HepG2 (cell line): ENCODE results near the gene CNTD1. TPM values are rescaled to one million over a fixed set of nuclear protein-coding genes. Genes with fewer than 3 reads are reported as not detected.

ENCODE experiments used
- ATAC-seq: fragments of 200-7000 bp; cut with Tn5 transposase; 3 replicates; pipeline ENCODE4 v1.9.1; 2020; ENCODE audit warnings: mild to moderate bottlenecking, moderate library complexity
- BruUV-seq: library from RNA; stranded (reverse); fragments of 400-500 nt; replicated peaks from 2 replicates; lab custom pipeline; 2021; lab: Mats Ljungman, UMichigan
- CTCF ChIA-PET: fragments of 300-600 bp; formaldehyde crosslinking; extraction: SDS; loops from one replicate; lab custom pipeline; 2021; ENCODE audit warnings: low total read pairs, inconsistent platforms, low intra/inter-chr PET ratio; lab: Yijun Ruan, JAX
- POLR2A ChIA-PET: fragments of 350-600 bp; sonication (Branson Sonifier 250); formaldehyde crosslinking; loops from one replicate; lab custom pipeline; 2020; ENCODE audit warnings: antibody characterized with exemption, inconsistent platforms; lab: Yijun Ruan, JAX
- DNase-seq: peaks from one replicate; pipeline ENCODE4 v3.0.0-alpha.2; 2015; ENCODE audit warnings: low spot score
- FAIRE-seq: peaks from 3 replicates; lab custom pipeline; 2011; peaks lifted over from hg19 to GRCh38; lab: Jason Lieb, UNC
- H2AFZ ChIP-seq: one replicate; pipeline ENCODE4 v1.6.1; 2011; ENCODE audit warnings: low read length, inconsistent platforms
- H3K27ac ChIP-seq: fragments of 300-600 bp; 3 replicates; pipeline ENCODE4 v1.8.0; 2011; ENCODE audit warnings: mixed run types, mild to moderate bottlenecking, mixed read lengths, low read length, inconsistent platforms; ENCODE audit not compliant: insufficient read depth; ENCODE audit errors: extremely low read length
- H3K27me3 ChIP-seq, 2 experiments: fragments of 200-600 bp in 1 of 2; 2 replicates in 1 of 2; 3 replicates in 1 of 2; pipeline versions ENCODE4 v1.6.0 to v1.8.0; 2011; ENCODE audit warnings: low read length in 2 of 2, mild to moderate bottlenecking in 2 of 2, moderate library complexity in 2 of 2, inconsistent platforms in 1 of 2; ENCODE audit not compliant: insufficient read depth in 2 of 2, control insufficient read depth in 1 of 2
- H3K36me3 ChIP-seq, 2 experiments: fragments of 200-600 bp in 1 of 2; replicated peaks in 1 of 2; 2 replicates in 1 of 2; 3 replicates in 1 of 2; pipeline versions ENCODE4 v1.5.1 to v1.8.0; 2011; ENCODE audit warnings: low read length in 2 of 2, inconsistent platforms in 1 of 2; ENCODE audit not compliant: insufficient read depth in 2 of 2, control insufficient read depth in 1 of 2
- H3K4me1 ChIP-seq: 2 replicates; pipeline ENCODE4 v1.5.1; 2012; ENCODE audit warnings: low read length, inconsistent platforms; ENCODE audit not compliant: insufficient read depth
- H3K4me2 ChIP-seq: 2 replicates; pipeline ENCODE4 v1.6.0; 2011; ENCODE audit warnings: low read depth, low read length, inconsistent platforms
- H3K4me3 ChIP-seq, 3 experiments: fragments of 200-600 bp in 1 of 3; sonication (generic), shearing (Covaris generic) in 1 of 3; replicated peaks in 1 of 3; 2 replicates each; pipeline ENCODE4 v1.5.1; 2011 to 2016; ENCODE audit warnings: low read length in 3 of 3, inconsistent platforms in 2 of 3, low read depth in 2 of 3, mild to moderate bottlenecking in 2 of 3, control low read depth in 1 of 3, mixed read lengths in 1 of 3; ENCODE audit not compliant: insufficient read depth in 1 of 3
- H3K79me2 ChIP-seq: one replicate; pipeline ENCODE4 v1.6.1; 2011; ENCODE audit warnings: low read length, inconsistent platforms; ENCODE audit not compliant: insufficient read depth
- H3K9ac ChIP-seq: 2 replicates; pipeline ENCODE4 v1.6.0; 2011; ENCODE audit warnings: mild to moderate bottlenecking, low read depth, low read length, inconsistent platforms; ENCODE audit not compliant: insufficient read depth
- H3K9me3 ChIP-seq: 2 replicates; pipeline ENCODE4 v1.5.1; 2012; ENCODE audit warnings: mild to moderate bottlenecking, low read length
- H4K20me1 ChIP-seq: 2 replicates; pipeline ENCODE4 v1.6.0; 2011; ENCODE audit warnings: inconsistent platforms, mild to moderate bottlenecking, low read length, moderate library complexity; ENCODE audit not compliant: insufficient read depth
- DDIT3 ChIP-seq: sonication (generic); formaldehyde crosslinking; IDR thresholded peaks from 2 replicates; pipeline ENCODE4 v1.4.0; 2020; ENCODE audit warnings: mild to moderate bottlenecking, missing genetic modification reagents
- DRAP1 ChIP-seq: IDR thresholded peaks from 2 replicates; pipeline ENCODE4 v1.6.1; 2016; ENCODE audit warnings: missing genetic modification reagents, missing compliant biosample characterization
- E2F1 ChIP-seq: sonication (generic); formaldehyde crosslinking; IDR thresholded peaks from 2 replicates; pipeline ENCODE4 v1.5.0; 2020; ENCODE audit warnings: missing genetic modification reagents
- EEA1 ChIP-seq: sonication (generic); formaldehyde crosslinking; IDR thresholded peaks from 2 replicates; pipeline ENCODE4 v1.5.1; 2020; ENCODE audit warnings: mild to moderate bottlenecking, missing genetic modification reagents, borderline replicate concordance
- JUND ChIP-seq: sonication (generic); formaldehyde crosslinking; IDR thresholded peaks from 2 replicates; pipeline ENCODE4 v1.8.0; 2022; ENCODE audit warnings: mild to moderate bottlenecking, missing genetic modification reagents
- NRL ChIP-seq: sonication (generic); formaldehyde crosslinking; IDR thresholded peaks from 2 replicates; pipeline ENCODE4 v1.5.0; 2020; ENCODE audit warnings: missing genetic modification reagents, mild to moderate bottlenecking, moderate library complexity, borderline replicate concordance
- PCBP1 ChIP-seq: fragments of 200-400 bp; formaldehyde crosslinking; IDR thresholded peaks from 2 replicates; pipeline ENCODE4 v1.6.1; 2017; ENCODE audit warnings: mild to moderate bottlenecking, low read depth, low read length, borderline replicate concordance
- SAP130 ChIP-seq: IDR thresholded peaks from 2 replicates; pipeline ENCODE4 v1.6.1; 2016; ENCODE audit warnings: low read depth
- SRSF4 ChIP-seq: fragments of 200-400 bp; formaldehyde crosslinking; IDR thresholded peaks from one replicate; pipeline ENCODE4 v1.6.1; 2018; ENCODE audit warnings: mild to moderate bottlenecking, low read depth, low read length, moderate library complexity; ENCODE audit not compliant: poor library complexity, severe bottlenecking
- TEAD2 ChIP-seq: sonication (generic); formaldehyde crosslinking; IDR thresholded peaks from 2 replicates; pipeline ENCODE4 v1.9.0; 2021; ENCODE audit warnings: missing genetic modification reagents
- ZFYVE20 ChIP-seq: sonication (generic); formaldehyde crosslinking; IDR thresholded peaks from 2 replicates; pipeline ENCODE4 v1.8.0; 2023; ENCODE audit warnings: low read depth, mild to moderate bottlenecking, moderate library complexity, missing genetic modification reagents, borderline replicate concordance
- ZNF253 ChIP-seq: sonication (generic); formaldehyde crosslinking; IDR thresholded peaks from 2 replicates; pipeline ENCODE4 v1.8.0; 2022; ENCODE audit warnings: mild to moderate bottlenecking, missing genetic modification reagents, borderline replicate concordance
- ZNF547 ChIP-seq: sonication (generic); formaldehyde crosslinking; IDR thresholded peaks from 2 replicates; pipeline ENCODE4 v1.5.1; 2020; ENCODE audit warnings: mild to moderate bottlenecking, missing genetic modification reagents
- ZNF569 ChIP-seq: sonication (generic); formaldehyde crosslinking; IDR thresholded peaks from 2 replicates; pipeline ENCODE4 v1.5.0; 2020; ENCODE audit warnings: mild to moderate bottlenecking, missing genetic modification reagents, moderate library complexity, borderline replicate concordance
- whole genome bisulfite sequencing: methylation state at CpG from one replicate; pipeline ENCODE4 v1.1.6; 2017; ENCODE audit warnings: low lambda C conversion rate; 5-methylcytosine and 5-hydroxymethylcytosine counted together
- in situ Hi-C: cut with HindIII; loops from 2 replicates; pipeline ENCODE4 v1.10.0; 2017; ENCODE audit warnings: low pct_unique_long_range_greater_than_20kb; ENCODE audit not compliant: extremely low pct_ligation_motif_present
- intact Hi-C: fragments of 100-400 bp; cut with micrococcal nuclease; formaldehyde crosslinking; loops from one replicate; pipeline ENCODE4 v1.10.0; 2022; ENCODE audit not compliant: unreplicated experiment
- polyA plus RNA-seq, 8 experiments: library from polyadenylated mRNA; depleted of rRNA in 3 of 8; stranded (reverse) in 7 of 8; unstranded in 1 of 8; fragments of >200 nt; fragmentation: Illumina TruSeq in 4 of 8; extraction: Trizol in 4 of 8; gene quantifications; 2 replicates each; pipeline versions ENCODE4 v1.2.1 to v1.2.3, GENCODE V29; 2011 to 2016; ENCODE audit warnings: low read depth in 4 of 8, missing spikeins in 1 of 8, mixed read lengths in 1 of 8; ENCODE audit not compliant: insufficient read depth in 1 of 8
- total RNA-seq, 5 experiments: library from RNA; depleted of rRNA; stranded (reverse); fragments of >200 nt; fragmentation: Illumina TruSeq; extraction: Trizol; gene quantifications; 2 replicates each; pipeline ENCODE4 v1.2.3, GENCODE V29; 2016; ENCODE audit warnings: low read depth in 1 of 5

The CNTD1 gene
- total and polyA plus RNA-seq, 2 of the 13 experiments (the other 11 are each of a cell fraction or from before 2014, with no cell fraction given): 0.11 to 0.15 TPM

GRCh38 chr17:42754782-42755181, 43.9 kb upstream of the CNTD1 start:
- POLR2A ChIA-PET: interaction anchor here (1.6 kb wide), 1 partner anchor 10 kb away, joined by 6 read pairs; the partner anchor contains the start of gene EZH1
- Histone ChIP-seq H3K9me3 (no peaks in the 10 kb centered on the region), H3K36me3 (no peaks in the 10 kb centered on the region), H3K4me3 (no peak overlapping the region), H3K9ac (no peak overlapping the region), H3K27ac (no peak overlapping the region), H4K20me1 (no peaks in the 10 kb centered on the region), H3K79me2 (no peaks in the 10 kb centered on the region), H3K27me3 (no peaks in the 10 kb centered on the region), H3K4me1 (peaks cover 21% of the 10 kb centered on the region), H2AFZ (no peak overlapping the region), H3K4me2 (no peak overlapping the region)
- no peak for TF ChIP-seq PCBP1
- TF ChIP-seq DRAP1: no peak
- TF ChIP-seq SAP130 (CRISPR knock-in tag): no peak
- no peak for TF ChIP-seq ZNF547
- TF ChIP-seq JUND (CRISPR knock-in tag): no peak
- TF ChIP-seq DDIT3 (CRISPR knock-in tag): no peak
- no peak for TF ChIP-seq TEAD2 (CRISPR knock-in tag)
- TF ChIP-seq NRL (CRISPR knock-in tag): no peak
- no peak for TF ChIP-seq SRSF4
- TF ChIP-seq ZNF253 (CRISPR knock-in tag): no peak
- no peak for TF ChIP-seq ZFYVE20 (CRISPR knock-in tag)
- no peak for TF ChIP-seq EEA1 (CRISPR knock-in tag)
- TF ChIP-seq E2F1 (CRISPR knock-in tag): no peak
- no peak for TF ChIP-seq ZNF569
- in situ Hi-C loops: no loop called here
- intact Hi-C loops: no loop called here
- DNase-seq (no peak), FAIRE-seq (no peak), ATAC-seq (no peak; the same call in 2 of the 3 replicates)
- CTCF ChIA-PET: no interaction called here
- BruUV-seq: no TSS peak
- 58% methylated on average over 3 of the region's 3 CpGs for WGBS
